UCSD-AML1 (cell line): Measurements from ENCODE around the gene CYCS.
"Not testable (repeated sequence)": the region's sequence is repeated elsewhere in the genome, so short reads cannot be mapped to it uniquely, and the experiment has no call there.

Source experiments
- DNase-seq: peaks from one replicate; lab custom pipeline; 2025; ENCODE audit not compliant: unreplicated experiment; lab: John Stamatoyannopoulos, UW

CYCS gene

GRCh38 chr7:25125137-25125946 lies at the start of gene CYCS:
TSS of gene CYCS (minus strand) at chr7:25125260. CDS start at chr7:25124119, 1,141 bp downstream.
- peak; percentile 96 for DNase-seq

GRCh38 chr7:25173184-25173583 lies 48.1 kb upstream of the CYCS start:
- no peak for DNase-seq

- no peak for DNase-seq
These were observed 46.5 kb upstream of the CYCS start for GRCh38 chr7:25171516-25171915.

- DNase-seq = no peak
These were observed 46.0 kb upstream of the CYCS start for GRCh38 chr7:25171071-25171470.

GRCh38 chr7:25169683-25170082 lies 44.6 kb upstream of the CYCS start:
- no peak for DNase-seq

- DNase-seq = no peak
These were observed 43.1 kb upstream of the CYCS start for GRCh38 chr7:25168145-25168544.

- DNase-seq = no peak
These were observed 42.3 kb upstream of the CYCS start for GRCh38 chr7:25167262-25167843.

- not testable (repeated sequence) for DNase-seq
These were observed 35.0 kb upstream of the CYCS start for GRCh38 chr7:25159983-25160596.

- no peak for DNase-seq
These were observed 33.9 kb upstream of the CYCS start for GRCh38 chr7:25158966-25159365.

GRCh38 chr7:25151773-25152172 lies 26.7 kb upstream of the CYCS start:
- DNase-seq = no peak

GRCh38 chr7:25149836-25150235 lies 24.8 kb upstream of the CYCS start:
- no peak for DNase-seq

GRCh38 chr7:25148772-25149575 lies 23.9 kb upstream of the CYCS start:
- DNase-seq = no peak

- DNase-seq = no peak
These were observed 18.7 kb upstream of the CYCS start for GRCh38 chr7:25143763-25144162.

GRCh38 chr7:25139536-25139935 lies 14.5 kb upstream of the CYCS start:
- no peak for DNase-seq

- no peak for DNase-seq
These were observed 9.4 kb upstream of the CYCS start for GRCh38 chr7:25134358-25135010.

- DNase-seq = no peak
These were observed 7.4 kb upstream of the CYCS start for GRCh38 chr7:25132430-25132829.

GRCh38 chr7:25126751-25127150 lies 1.7 kb upstream of the CYCS start:
- no peak for DNase-seq

GRCh38 chr7:25124465-25125136 lies 459 bp downstream of the CYCS start:
- DNase-seq = peak; percentile 25

- DNase-seq = no peak
These were observed 2.7 kb downstream of the CYCS start for GRCh38 chr7:25122373-25122772.

- no peak for DNase-seq
These were observed 3.5 kb downstream of the CYCS start for GRCh38 chr7:25121599-25121998.
